Measurements from ENCODE around the gene CCND1.

CCND1 gene

DNA sequence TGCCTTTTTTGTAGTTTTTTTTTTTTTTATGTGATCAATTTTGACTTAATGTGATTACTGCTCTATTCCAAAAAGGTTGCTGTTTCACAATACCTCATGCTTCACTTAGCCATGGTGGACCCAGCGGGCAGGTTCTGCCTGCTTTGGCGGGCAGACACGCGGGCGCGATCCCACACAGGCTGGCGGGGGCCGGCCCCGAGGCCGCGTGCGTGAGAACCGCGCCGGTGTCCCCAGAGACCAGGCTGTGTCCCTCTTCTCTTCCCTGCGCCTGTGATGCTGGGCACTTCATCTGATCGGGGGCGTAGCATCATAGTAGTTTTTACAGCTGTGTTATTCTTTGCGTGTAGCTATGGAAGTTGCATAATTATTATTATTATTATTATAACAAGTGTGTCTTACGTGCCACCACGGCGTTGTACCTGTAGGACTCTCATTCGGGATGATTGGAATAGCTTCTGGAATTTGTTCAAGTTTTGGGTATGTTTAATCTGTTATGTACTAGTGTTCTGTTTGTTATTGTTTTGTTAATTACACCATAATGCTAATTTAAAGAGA is 12.5 kb downstream of the CCND1 start:
- no peak for DNase-seq (ENCODE audit: low spot score)

GRCh38 chr11:69654001-69654659 is 13.2 kb downstream of the CCND1 start:
- no peak for DNase-seq (ENCODE audit: low spot score)

DNA sequence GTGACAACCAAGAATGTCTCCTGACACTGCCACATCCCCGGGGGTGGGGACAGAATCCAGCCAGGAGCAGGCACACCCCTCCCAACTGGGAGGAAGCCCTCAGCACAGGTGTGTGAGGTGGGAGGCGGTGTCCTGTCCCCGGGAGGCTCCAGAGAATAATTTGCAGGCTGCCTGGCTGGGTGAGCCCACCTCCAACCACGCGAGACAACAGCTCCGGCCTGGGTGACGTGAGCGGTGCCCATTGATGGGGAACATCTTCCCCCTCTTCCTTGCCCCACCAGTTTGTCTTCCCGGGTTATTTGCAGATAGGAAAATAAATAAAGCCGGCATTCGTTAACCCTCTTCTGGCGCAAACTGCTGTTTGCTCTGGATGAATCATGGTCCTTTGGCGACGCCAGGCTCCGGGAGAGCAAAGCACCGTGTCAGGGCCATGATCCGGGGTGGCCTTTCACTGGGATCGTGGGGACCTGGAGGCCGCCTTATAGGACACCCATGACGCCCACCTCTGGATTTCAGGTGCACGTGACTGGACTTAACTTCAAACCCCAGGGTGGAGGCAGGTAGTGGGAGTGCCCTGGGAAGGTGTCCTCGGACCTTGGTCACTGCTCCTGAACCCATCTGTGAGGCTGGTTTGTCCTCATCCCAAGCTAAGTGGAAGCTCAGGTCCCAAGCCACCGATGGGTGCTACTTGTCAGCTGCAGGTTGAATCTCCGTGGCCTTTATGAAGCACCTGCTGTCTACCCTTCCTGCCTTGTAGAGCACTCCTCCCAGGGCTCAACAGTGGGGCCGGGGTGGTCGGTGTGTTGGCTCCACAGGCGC is 13.9 kb downstream of the CCND1 start:
- peak; percentile 64 for DNase-seq (ENCODE audit: low spot score)

GRCh38 chr11:69655479-69656428 is 14.8 kb downstream of the CCND1 start:
- no peak for DNase-seq (ENCODE audit: low spot score)

DNA sequence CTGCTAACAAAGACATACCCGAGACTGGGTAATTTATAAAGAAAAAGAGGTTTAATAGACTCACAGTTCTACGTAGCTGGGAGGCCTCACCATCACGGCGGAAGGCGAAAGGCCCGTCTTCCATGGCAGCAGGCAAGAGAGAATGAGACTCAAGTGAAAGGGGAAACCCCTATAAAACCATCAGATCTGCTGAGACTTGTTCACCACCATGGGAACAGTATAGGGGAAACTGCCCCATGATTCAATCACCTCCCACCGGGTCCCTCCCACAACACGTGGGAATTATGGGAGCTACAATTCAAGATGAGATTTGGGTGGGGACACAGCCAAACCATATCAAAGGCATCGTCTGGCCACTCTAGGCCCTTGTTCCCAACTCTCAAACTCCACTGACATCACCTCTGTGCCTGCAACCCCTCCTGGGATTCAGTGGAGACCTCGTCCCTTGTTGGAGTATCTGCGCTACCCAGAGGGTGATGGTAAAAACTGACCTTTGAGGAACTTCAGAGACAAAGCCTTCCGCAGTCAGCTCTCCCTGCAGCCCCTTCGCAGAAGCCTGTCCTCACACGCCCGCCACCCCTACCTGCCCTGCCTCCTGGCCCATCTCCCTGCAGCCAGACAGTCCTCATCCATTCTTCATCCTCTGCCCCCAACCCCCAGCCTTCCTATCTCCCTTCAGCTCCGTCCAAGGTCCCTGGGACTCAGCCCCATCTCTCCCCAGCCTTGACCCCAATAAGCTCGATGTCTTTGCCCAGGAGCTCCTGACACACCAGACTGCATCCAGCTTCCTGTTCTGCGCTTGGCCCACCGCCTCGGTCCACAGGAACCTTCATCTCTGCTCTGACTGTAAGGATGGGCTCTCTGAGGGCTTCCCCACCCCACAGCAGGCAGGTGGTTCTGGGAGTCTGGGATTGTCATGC is 15.8 kb downstream of the CCND1 start:
- no peak for DNase-seq (ENCODE audit: low spot score)

DNA sequence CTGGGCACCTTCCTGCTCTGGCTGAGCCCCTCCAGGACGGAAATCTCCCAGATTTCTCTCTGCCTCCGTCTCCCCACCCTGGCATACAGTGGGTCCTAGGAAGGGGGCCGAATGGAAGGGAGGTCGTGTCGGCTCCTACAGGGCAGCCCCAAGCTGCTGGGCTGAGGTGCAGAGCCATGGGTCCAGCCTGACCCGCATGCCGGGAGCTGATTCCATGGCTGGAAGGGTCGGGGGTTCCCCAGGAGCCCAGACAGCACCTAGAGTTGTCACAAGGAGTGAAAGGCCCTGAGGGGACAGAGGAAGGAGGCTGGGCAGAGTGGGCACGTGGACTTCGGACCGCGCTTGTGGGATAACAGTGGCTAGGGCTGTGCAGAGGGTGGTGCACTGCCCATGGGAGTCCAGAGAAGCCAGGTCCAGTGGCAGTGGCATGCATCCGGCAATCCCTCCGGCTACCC is 16.5 kb downstream of the CCND1 start:
- no peak for DNase-seq (ENCODE audit: low spot score)

- no peak for DNase-seq (ENCODE audit: low spot score)
Observed at GRCh38 chr11:69657911-69658625, 17.1 kb downstream of the CCND1 start.

- no peak for DNase-seq (ENCODE audit: low spot score)
Observed at GRCh38 chr11:69658626-69659450, 17.9 kb downstream of the CCND1 start.

DNA sequence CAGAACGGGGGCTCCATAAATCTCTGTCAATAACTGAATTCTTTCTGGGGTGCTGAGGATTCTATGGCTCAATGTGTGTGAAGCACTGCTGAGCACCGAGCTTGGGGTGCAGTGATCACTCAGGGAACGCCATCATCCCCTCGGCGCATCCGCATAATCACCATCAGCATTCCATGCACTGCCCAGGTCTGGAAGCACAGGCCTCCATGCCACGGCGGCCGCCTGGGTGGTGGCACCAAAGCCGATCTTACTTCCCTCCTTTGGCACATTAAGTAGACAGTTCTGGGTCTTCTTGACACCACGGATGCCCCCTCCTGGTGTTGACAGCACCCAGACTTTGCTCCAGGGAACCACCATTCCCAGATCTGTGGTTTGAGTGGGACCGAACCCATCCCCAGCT is 18.6 kb downstream of the CCND1 start:
- DNase-seq (ENCODE audit: low spot score) = no peak

DNA sequence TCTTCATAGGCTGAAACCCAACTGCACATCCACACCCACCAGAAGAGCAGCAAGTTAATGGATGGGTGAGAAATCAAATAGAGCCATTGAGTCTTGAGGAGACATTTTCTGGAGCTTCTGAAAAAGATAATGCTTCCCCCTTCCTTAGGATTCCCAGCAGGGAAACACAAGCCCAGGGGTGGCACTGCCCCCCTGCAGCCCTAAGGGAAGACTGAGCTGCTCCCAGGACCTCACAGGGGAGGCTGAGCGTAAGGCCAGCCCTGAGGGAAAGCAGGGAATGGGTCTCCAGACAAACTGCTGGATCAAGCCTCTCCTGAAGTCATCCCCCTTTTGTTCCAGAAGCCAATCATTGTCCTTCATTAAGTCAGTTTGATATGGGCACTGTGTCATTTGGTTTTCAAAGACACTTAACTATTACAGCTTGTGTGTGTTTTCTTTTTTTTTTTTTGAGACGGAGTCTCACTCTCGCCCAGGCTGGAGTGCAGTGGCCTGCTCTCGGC is 19.1 kb downstream of the CCND1 start:
- no peak for DNase-seq (ENCODE audit: low spot score)

- DNase-seq (ENCODE audit: low spot score) = no peak
Observed at GRCh38 chr11:69661413-69661715, 20.4 kb downstream of the CCND1 start.

GRCh38 chr11:69662021-69662698 is 21.2 kb downstream of the CCND1 start:
- DNase-seq (ENCODE audit: low spot score) = no peak

- no peak for DNase-seq (ENCODE audit: low spot score)
Observed at GRCh38 chr11:69662806-69663205, 21.9 kb downstream of the CCND1 start.

GRCh38 chr11:69663326-69663725 is 22.4 kb downstream of the CCND1 start:
- DNase-seq (ENCODE audit: low spot score) = no peak

- no peak for DNase-seq (ENCODE audit: low spot score)
Observed at GRCh38 chr11:69664103-69664775, 23.3 kb downstream of the CCND1 start.

DNA sequence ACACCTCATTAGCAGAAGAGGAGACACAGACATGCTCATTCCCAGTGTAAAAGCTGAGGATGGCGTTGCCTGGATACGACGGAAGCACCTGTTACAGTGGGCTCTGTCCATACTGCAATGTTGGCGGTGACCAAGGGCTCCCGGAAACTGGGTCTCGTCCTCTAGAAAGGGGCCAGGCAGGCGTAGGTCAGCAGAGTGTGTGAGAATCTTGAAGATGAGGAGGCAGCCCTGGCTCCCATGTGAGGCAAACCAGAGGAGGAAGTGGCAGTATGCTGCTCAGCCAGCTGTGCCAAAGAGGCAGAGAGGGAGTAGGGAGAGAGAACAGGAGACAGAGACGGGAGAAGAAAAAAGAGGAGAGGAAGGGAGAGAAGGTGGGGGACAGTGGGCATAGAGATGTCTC is 23.9 kb downstream of the CCND1 start:
- DNase-seq (ENCODE audit: low spot score) = no peak

DNA sequence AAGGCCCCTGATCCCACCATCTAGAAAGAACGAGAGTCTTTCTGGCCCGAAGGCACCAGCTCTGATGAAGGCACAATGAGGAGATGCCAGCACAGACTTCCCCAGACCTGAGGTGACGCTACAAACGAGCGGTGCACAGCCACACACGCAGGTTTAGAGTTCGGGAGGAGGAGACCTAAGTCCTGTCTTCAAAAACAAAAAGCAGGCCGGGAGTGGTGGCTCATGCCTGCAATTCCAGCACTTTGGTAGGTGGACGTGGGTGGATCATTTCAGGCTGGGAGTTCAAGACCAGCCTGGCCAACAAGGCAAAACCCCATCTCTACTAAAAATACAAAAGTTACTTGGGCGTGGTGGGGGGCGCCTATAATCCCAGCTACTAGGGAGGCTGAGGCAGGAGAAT is 24.7 kb downstream of the CCND1 start:
- no peak for DNase-seq (ENCODE audit: low spot score)

DNA sequence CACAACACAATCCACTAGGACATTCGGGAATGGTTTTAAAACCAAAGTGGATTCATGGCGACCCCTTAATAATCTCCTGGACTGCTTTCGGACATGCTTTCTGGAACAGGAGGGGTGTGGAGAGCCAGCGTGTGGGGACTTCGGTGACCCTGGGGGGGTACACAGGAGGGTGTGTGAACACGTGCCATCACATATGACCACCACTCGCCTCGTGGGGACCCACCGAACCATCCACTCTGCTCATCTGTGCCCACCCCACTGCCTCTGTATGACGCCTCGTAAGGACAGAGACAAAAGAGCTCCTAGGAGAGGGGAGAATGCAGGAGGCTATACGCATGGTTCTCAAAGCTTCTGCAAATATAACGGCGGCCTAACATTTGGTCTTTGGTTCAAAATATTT is 25.3 kb downstream of the CCND1 start:
- DNase-seq (ENCODE audit: low spot score) = no peak
